ENCODE data around the gene SH2D5.

The SH2D5 gene

DNA sequence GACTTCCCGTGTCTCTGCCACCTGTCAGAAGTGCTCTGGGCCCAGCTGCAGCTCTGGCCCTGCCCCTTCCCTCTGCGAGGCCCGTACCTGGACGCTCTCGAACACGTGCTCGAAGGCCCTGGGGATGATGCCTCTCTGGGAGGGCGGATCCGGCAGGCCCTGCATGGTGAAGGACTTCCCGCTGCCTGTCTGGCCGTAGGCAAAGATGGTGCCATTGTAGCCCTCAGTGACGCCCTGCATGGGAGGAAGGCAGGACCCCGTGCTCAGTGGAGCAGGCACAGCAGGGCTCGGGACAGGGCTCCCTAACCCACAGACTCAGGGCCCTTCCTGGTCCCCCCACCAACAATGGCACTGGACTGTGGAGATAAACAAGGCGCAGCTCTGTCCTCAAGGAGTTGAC lies 17.1 kb downstream of the SH2D5 start:
- in situ Hi-C loops (cut with MboI; ENCODE audit: low sequenced_read_pairs): no loop called here

DNA sequence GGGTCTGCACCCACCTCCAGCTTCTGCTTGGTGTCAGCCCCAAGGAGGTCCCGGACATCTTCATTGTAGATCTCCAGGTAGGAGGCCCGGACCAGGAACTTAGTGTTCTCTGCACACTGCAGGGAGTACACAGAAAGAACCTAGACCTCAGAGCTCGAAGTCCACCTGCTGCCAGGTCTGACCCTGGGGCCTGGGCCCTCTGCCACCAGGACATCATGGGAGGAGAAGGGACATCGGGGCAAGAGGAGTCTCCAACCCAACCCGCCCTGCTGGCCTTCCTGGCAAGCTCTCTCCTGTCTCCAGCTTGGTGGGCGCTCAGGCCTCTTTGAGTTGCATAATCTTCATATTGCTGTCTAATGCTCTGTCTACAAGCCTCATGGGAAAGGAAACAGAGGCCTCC lies 19.1 kb downstream of the SH2D5 start:
- in situ Hi-C loops (cut with MboI; ENCODE audit: low sequenced_read_pairs): no loop called here

DNA sequence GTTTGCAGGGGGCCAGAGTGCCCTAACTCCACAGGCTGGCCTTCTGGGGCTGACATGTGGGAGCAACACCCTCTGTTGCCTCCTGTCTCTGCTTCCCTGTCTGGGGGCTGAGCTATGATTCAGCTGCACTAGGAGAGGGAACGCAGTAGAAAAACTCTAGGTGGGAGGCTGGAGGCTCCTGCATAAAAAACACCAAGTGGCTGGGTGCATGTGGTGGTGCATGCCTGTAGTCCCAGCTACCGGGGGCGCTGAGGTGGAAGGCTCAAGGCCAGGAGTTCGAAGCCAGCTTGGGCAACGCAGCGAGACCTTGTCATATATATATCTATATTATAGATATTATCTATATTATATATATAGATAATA lies 20.3 kb downstream of the SH2D5 start:
- in situ Hi-C loops (cut with MboI; ENCODE audit: low sequenced_read_pairs): no loop called here

DNA sequence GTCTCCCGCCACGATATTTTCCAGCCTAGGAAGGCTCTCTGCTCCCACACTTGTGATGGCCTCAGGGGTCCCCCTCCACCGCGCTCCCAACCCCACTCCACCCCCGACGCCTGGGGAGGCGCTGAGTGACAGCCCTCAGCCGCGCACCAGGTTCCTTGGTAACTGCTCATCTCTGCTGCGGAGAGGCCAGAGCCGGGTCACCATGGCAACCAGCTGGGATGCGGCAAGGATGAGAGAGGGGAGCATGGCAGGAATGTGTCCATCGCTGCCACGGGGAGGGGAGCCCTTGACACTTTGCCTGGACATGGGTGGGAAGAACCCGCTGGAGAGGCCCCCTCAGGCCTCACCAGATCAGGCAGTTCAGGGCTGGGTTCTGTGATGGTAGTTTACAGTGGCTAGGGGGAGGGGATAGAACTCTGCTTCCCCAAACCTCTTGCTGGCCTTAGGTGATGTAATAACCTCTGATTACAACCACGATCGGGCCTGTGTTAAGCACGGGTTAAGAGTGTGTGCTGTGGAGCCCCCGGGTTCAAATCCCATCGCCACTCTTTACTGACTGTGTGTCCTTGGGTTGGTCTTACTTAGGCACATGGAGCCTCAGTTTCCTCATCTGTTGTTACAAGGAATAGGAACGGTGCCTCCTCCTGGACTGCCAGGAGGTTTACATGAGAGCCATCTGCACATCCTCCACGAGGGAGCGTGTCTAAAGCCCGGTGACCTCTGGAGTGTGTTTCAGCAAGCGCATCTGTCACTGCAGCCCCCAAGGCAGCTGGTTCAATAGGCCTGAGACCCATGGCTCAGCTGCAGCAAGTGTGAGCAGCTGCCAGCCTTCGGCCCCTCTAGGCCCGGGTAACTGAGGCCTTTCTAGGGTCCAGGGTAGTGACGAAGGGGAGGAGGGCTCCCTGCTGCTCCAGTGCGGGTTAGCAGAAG lies 21.0 kb downstream of the SH2D5 start:
- in situ Hi-C loops (cut with MboI; ENCODE audit: low sequenced_read_pairs): no loop called here

DNA sequence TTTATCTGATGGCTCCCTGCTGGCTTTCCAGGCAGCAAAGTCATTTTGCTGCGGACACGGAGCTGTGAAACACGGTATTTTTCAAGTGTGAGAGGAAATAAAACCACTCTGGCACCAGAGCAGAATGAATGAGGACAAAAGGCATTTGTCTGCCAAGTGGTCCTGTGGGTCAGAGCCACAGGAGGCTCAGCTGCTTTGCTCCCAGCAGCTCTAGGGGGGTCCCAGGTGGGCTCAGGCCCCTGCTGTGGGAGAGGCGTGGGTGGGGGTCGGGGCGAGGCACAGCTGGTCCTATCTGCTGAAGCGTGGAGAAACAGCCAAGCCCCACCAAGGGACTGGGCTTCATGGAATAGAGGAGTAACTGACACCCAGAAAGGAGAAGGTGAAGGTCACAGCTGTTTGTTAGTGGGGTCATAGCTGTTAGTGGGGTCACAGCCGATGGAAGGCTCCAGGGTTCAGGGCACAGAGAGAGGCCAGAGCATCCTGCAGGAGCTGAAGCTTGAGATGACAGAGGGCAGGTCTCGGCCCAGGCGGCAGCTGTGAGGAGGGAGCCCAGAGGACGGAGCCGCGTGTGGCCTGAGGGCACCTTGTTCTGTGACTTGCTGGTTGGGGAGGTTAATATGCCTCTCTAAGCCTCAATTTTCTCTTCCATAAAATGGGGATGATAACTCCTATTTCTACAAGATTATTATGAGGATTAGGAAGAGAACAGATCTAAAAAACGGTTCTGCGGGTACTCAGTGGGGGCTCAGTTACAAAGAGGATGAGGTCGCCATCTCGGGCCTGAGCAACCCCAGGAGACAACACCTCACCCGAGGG lies 21.8 kb downstream of the SH2D5 start:
- in situ Hi-C loops (cut with MboI; ENCODE audit: low sequenced_read_pairs): no loop called here

DNA sequence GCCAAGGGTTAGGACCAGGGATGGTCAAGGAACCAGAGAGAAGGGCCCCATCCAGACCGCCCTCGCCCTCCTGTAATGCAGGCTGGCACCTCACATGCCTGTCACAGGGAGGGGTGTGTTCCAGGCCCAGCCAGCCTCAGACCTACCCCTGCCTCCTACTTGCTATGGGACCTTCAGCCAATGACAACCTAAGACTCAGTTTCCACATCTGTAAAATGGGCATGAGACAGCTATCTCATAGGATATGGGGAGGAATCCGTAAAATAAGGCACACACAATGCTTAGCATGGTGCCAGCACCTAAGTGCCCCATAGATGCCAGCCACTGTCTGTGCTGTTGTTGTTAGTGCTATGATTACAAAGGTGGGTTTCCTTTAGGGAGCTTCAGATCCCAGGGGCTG lies 22.6 kb downstream of the SH2D5 start:
- in situ Hi-C loops (cut with MboI; ENCODE audit: low sequenced_read_pairs): no loop called here

DNA sequence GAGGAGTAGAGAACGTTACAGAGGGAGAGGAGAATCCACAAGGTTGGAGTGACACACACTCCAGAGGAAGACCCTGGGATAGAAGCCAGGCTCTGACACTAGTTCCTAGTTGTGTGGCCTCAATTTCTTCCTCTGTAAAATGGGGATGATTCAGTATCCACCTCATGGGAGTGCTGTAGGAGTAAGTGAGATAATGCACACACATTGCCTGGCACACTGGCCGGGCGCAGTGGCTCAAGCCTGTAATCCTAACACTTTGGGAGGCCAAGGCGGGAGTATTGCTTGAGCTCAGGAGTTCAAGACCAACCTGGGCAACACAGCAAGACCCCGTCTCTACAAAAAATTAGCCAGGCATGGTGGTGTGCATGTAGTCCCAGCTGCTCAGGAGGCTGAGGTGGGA lies 23.6 kb downstream of the SH2D5 start:
- in situ Hi-C loops (cut with MboI; ENCODE audit: low sequenced_read_pairs): no loop called here

DNA sequence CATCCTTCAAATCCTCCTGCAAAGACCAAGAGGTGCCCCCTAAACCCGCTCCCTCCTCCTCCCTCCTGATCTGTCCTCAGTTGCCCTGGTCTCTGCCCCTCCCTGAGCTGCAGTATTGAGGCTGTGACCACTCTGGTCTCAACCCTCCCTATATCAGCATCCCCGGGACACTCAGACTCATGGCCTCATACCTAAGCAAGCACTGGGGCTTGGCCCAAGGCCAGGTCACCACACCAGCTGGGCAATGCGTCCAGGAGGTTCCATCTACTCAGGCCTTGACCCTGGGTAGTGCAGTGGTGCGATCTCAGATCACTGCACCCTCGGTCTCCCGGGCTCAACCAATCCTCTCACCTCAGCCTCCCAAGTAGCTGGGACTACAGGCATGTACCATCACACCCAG lies 24.4 kb downstream of the SH2D5 start:
- in situ Hi-C loops (cut with MboI; ENCODE audit: low sequenced_read_pairs): no loop called here

DNA sequence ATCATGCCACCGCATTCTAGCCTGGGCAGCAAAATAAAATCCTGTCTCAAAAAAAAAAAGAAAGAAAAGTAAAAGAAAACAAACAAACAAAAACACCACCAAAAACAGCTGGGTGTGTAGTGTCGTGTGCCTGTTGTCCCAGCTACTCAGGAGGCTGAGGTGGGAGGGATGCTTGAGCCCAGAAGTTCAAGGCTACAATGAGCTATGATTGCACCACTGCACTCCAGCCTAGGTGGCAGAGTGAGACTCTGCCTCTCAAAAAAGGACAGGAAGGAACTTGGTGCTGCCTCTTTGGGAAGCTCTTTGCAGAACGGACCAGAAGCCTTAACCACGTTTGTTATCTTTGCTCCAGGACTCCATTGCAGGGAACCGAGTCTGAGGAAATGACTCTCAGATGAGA lies 25.7 kb downstream of the SH2D5 start:
- in situ Hi-C loops (cut with MboI; ENCODE audit: low sequenced_read_pairs): no loop called here

DNA sequence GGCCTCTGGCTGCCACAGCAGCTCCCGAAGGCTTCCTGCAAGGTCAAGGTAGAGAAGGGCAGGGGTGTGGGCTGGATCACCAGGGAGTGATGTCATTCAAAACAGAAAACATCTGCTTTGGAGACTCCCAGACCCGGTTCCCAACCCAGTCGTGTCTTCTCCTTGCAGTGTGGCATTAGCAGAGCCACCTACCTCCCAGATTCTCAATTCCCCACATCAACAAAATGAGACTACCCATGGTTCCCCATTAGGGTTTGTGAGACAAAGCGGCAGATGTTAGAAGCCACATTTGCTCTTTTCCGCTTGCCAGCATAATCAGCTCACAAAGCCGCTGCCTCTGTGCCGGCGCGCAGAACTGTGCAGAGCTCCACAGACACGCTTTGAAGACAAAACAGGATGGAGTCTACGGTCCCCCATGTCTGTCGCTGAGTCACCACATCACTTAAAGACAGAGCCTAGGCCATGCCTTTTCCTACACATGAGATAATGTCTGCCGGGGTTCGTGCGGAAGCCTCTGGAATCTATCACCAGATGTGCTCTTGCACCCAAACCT lies 27.2 kb downstream of the SH2D5 start:
- in situ Hi-C loops (cut with MboI; ENCODE audit: low sequenced_read_pairs): no loop called here

DNA sequence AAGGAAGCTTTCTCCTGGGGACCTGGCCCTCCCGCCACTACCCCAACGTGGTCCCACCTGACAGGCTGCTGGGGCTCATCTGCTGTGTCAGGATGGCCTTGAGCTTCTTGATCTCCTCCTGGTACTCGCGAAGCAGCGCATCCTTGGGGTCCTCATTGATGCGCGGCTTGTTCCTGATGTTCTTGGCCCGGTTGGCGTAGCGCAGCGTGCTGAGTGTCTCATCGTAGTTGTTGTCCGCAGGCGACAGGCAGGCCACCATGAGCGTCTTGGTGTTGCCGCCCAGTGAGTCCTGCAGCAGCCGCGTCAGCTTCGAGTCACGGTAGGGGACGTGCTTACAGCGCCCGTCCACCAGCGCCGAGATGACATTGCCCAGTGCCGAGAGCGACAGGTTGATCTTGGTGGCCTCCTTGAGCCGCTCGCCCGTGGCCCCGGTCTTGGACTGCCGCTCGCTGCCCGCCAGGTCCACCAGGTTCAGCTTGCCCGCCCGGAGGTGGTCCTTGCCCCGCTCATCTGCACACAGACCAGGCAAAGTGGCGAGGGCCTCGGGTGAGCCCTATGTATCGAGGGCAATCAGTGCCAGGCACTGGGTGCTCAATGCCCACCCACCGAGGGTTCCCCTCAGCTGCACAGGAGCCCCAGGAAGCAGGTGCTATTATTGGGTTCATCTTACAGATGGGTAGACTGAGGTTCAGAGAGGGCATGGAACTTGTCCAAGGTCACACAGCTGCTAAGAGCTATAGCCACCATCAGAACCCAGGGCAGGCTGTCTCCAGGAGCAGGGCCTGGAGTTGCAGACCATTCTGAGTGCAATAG lies 27.9 kb downstream of the SH2D5 start:
- in situ Hi-C loops (cut with MboI; ENCODE audit: low sequenced_read_pairs): no loop called here

DNA sequence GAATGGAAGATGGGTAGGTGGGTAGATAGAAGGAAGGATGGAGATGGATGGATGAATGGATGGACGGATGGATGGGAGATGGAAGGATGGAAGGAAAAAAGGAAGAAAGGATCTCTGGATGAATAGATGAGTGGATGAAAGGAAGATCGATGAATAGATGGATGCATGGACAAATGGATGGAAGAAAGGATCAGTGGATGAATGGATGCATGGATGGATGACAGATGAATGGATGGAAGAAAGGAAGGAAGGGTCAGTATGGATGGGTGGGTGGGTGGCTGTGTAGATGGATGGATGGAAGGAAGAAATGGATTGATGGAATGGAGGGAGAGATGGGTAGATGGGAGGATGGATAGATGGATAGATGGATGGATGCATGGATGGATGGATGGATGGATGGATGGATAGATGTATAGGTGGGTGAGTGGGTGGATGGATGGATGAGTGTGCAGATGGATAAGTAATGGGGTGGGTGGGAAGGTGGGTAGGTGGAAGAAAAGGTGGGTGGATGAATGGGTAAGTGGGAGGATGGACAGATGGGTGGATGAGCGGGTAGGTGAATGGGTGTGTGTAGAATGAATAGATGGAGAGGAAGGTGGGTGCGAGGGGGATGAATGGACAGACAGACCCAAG lies 29.3 kb downstream of the SH2D5 start:
- in situ Hi-C loops (cut with MboI; ENCODE audit: low sequenced_read_pairs): no loop called here

DNA sequence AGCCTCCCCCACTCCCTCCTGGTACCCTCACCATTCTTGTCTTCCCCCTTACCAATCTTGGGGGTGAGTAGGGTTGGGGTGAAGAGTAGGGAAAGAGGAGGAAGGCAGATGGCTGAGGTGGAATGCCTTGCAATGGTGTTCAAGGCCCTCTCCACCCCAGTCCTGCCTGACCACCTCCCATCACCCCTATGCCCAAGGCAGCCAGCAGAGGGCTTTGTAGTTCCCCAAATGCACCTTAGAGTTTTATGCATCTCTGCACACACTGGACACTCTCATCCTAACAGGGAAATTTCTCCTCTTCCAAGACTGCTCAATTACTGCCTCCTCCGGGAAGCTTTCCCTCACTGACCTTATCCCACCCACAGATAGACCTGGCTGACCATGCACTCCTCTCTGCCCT lies 30.1 kb downstream of the SH2D5 start:
- in situ Hi-C loops (cut with MboI; ENCODE audit: low sequenced_read_pairs): no loop called here

DNA sequence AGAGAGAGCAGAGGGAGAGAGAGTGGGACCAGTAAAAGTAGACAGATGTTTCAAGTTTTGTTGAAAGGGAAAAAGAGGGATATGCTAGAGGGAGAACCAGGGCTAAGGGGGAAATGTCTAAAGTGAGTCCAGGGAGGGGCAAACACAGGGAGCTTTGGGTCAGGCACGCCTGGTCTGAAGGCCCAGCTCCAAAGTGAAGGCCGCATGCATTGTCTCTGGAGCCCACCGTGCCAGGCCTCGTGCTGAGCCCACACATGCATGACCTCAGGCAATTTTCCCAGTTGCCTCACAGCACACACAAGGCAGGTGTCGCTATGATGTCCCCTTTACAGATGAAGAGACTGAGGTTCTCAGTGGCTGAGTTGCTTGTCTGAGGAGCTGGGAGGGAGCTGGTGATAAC lies 30.7 kb downstream of the SH2D5 start:
- in situ Hi-C loops (cut with MboI; ENCODE audit: low sequenced_read_pairs): no loop called here

DNA sequence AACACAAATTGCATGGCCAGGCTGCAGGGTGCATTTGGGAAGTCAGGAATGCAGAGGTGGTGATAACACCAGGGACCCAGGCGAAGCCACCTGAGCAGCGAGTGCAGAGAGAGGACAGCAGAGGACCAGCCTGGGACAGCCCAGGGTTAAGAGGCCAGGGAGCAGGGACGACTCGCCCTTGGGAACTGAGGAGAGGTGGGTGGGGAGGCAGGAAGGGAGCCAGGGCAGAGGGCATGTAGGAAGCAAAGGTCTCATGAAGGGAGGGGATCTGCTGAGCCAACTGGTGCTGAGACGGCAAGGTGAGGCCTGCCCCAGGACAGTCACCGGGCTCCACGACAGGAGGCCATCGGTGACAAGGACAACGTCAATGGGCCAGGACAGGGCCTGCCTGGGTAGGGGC lies 31.1 kb downstream of the SH2D5 start:
- in situ Hi-C loops (cut with MboI; ENCODE audit: low sequenced_read_pairs): no loop called here

DNA sequence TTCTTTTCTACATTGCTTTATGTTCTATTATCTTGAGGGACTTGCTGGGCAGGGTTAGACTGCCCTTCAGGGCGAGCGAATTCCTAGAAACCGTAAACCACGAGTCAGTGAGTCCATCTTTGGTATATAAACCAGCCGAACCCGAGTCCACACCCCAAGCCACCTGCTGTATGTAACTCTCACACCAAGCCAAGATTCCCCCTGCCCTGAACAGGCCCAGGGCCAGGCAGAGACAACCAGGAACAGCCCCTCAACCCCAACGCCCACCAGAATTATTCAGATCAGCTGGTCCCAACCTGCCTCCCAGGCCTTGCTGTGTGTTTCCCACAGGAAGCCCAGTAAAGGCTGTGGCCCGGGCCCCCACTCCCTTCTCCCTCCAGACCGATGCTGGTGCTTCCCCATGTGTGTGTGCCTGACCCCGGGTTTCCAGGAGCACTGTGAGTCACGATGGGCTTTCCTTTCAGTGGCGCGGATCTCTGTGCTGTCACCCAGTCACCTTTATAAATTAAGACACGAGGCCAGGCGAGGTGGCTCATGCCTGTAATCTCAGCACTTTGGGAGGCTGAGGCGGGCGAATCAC lies 31.8 kb downstream of the SH2D5 start:
- in situ Hi-C loops (cut with MboI; ENCODE audit: low sequenced_read_pairs): no loop called here

DNA sequence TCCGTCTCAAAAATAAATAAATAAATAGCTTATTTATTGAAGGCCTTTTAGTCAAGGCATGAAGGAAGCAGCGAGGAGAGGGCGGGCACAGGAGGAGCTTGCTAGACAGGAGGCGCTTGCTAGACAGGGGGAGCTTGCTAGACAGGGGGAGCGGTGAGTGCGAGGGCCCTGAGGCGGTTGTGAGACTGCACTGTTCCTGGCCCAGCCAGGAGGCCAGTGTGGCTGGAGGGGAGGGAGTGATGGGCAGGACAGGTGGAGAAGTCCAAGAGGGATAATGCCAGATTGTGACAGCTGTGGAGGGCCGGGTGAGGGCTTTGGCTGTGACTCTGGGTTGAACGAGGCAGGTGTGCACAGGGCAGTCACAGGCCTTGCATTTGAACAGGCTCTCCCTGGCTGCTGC lies 32.9 kb downstream of the SH2D5 start:
- in situ Hi-C loops (cut with MboI; ENCODE audit: low sequenced_read_pairs): no loop called here

DNA sequence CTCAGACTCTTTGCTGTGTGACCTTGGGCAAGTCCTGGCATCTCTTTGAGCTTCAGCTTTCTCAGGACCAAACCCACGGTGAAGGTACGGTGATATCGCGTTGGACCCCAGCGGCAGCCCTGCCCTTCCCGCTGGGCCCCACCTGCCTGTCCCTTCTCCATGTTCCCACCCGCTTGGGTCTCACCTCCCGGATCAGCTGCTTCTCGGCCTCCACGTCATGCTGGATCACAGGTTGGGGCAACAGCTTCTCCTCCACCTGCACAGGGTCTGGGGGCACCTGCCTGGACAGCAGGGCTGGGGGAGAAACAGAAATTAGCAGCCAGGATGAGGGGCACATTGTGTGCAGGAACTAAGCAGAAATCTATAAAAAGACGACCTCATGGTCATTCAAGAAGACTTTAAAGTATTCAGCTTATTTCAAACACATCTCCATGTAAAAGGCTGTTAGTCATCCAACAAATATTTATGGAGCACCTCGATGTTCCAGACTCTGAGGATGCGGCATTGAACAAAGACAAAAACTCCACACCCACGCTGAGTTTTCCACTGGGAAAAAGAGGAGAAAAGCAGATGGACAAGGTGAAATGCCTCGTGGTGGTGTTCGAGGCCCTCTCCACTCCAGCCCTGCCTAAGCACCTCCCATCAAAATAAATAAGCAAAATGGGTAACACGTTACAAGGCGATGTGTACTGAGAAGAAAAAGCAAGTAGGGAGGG lies 34.1 kb downstream of the SH2D5 start:
- in situ Hi-C loops (cut with MboI; ENCODE audit: low sequenced_read_pairs): no loop called here

DNA sequence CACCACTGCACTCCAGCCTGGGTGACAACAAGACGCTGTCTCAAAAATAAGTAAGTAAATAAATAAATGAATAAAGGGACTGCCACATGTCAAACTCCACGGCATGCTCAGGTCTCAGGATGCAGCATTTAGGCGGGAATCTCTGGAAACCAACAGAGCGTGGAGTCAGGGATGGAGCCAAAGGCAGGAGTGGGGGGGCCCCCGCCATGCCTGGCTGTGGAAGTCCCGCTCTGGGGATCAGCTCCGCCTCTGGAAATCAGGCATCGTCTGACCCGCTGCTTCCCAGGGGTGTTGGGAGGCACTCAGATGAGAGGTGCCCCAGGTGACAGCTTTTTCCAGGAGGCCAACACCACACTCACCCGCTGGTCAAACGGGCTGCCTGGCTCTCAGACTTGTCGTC lies 34.9 kb downstream of the SH2D5 start:
- in situ Hi-C loops (cut with MboI; ENCODE audit: low sequenced_read_pairs): no loop called here
